Immature natural killer cell (primary cell): ENCODE measurements around the gene DPYSL3. TPM values are rescaled to one million over a fixed set of nuclear protein-coding genes. Genes with fewer than 3 reads are reported as not detected.
"Not testable (repeated sequence)": the region's sequence is repeated elsewhere in the genome, so short reads cannot be mapped to it uniquely, and the experiment has no call there.

Source experiments
- DNase-seq, 3 donors: peaks; one replicate each; pipeline ENCODE4 v3.0.0; 2022; ENCODE audit warnings: mixed read lengths in 1 of 3
- H3K27ac Mint-ChIP-seq, 6 donors: one replicate each; pipeline ENCODE4 v1.8.0; 2020; ENCODE audit warnings: mixed read lengths in 6 of 6, mild to moderate bottlenecking in 5 of 6, inconsistent platforms in 4 of 6, moderate library complexity in 3 of 6
- H3K27me3 Mint-ChIP-seq, 3 donors: one replicate each; pipeline ENCODE4 v1.8.0; 2020 to 2021; ENCODE audit warnings: low read depth in 3 of 3, mild to moderate bottlenecking in 3 of 3, mixed read lengths in 3 of 3, moderate library complexity in 3 of 3, inconsistent platforms in 1 of 3
- H3K36me3 Mint-ChIP-seq, 3 donors: one replicate each; pipeline ENCODE4 v1.8.0; 2020; ENCODE audit warnings: mixed read lengths in 3 of 3, inconsistent platforms in 2 of 3, mild to moderate bottlenecking in 2 of 3
- H3K4me1 Mint-ChIP-seq, 2 donors: one replicate each; pipeline ENCODE4 v1.8.0; 2020; ENCODE audit warnings: inconsistent platforms in 2 of 2, mild to moderate bottlenecking in 2 of 2, mixed read lengths in 2 of 2, moderate library complexity in 1 of 2
- H3K4me3 Mint-ChIP-seq, 5 donors: one replicate each; pipeline ENCODE4 v1.8.0; 2020; ENCODE audit warnings: mild to moderate bottlenecking in 5 of 5, mixed read lengths in 5 of 5, inconsistent platforms in 3 of 5, moderate library complexity in 3 of 5
- H3K9me3 Mint-ChIP-seq, 6 donors: one replicate each; pipeline ENCODE4 v1.8.0; 2020; ENCODE audit warnings: mild to moderate bottlenecking in 6 of 6, mixed read lengths in 6 of 6, inconsistent platforms in 4 of 6, moderate library complexity in 3 of 6
- polyA plus RNA-seq, 3 donors: library from polyadenylated mRNA; unstranded; fragments of 300-500 nt; fragmentation: Illumina TruSeq; gene quantifications; one replicate each; pipeline ENCODE4 v1.2.3, GENCODE V29; 2021

The DPYSL3 gene
- polyA plus RNA-seq, 3 donors from 2014 or later: not detected

- H3K4me1 Mint-ChIP-seq: peaks cover 2% of the 10 kb centered on the region in 2 donors
- DNase-seq: no peak
- no peak overlapping the region for H3K4me3 Mint-ChIP-seq
- H3K9me3 Mint-ChIP-seq: no peaks in the 10 kb centered on the region
- H3K27me3 Mint-ChIP-seq: peaks cover 0 to 6% (median 0%) of the 10 kb centered on the region in 3 donors
- no peak overlapping the region for H3K27ac Mint-ChIP-seq
- H3K36me3 Mint-ChIP-seq: no peaks in the 10 kb centered on the region
Measured at GRCh38 chr5:147390654-147391225, 119.1 kb downstream of the DPYSL3 start.

- Mint-ChIP-seq H3K4me3 (no peak overlapping the region), H3K4me1 (no peaks in the 10 kb centered on the region), H3K27ac (no peak overlapping the region), H3K36me3 (no peaks in the 10 kb centered on the region), H3K9me3 (no peaks in the 10 kb centered on the region), H3K27me3 (peaks cover 0 to 6% (median 2%) of the 10 kb centered on the region in 3 donors)
- DNase-seq: no peak
Measured at GRCh38 chr5:147388184-147389108, 121.4 kb downstream of the DPYSL3 start.

- Mint-ChIP-seq H3K27me3 (peaks cover 0 to 6% (median 2%) of the 10 kb centered on the region in 3 donors), H3K4me3 (no peak overlapping the region), H3K36me3 (no peaks in the 10 kb centered on the region), H3K4me1 (no peaks in the 10 kb centered on the region), H3K27ac (no peak overlapping the region), H3K9me3 (no peaks in the 10 kb centered on the region)
- no peak for DNase-seq
Measured at GRCh38 chr5:147387109-147387508, 122.8 kb downstream of the DPYSL3 start.

- H3K4me1 Mint-ChIP-seq: no peaks in the 10 kb centered on the region
- no peaks in the 10 kb centered on the region for H3K9me3 Mint-ChIP-seq
- no peak overlapping the region for H3K4me3 Mint-ChIP-seq
- H3K27ac Mint-ChIP-seq: no peak overlapping the region
- DNase-seq: no peak
- no peaks in the 10 kb centered on the region for H3K36me3 Mint-ChIP-seq
- peaks cover 1 to 6% (median 2%) of the 10 kb centered on the region in 3 donors for H3K27me3 Mint-ChIP-seq
Measured at GRCh38 chr5:147384346-147385193, 125.3 kb downstream of the DPYSL3 start.

GRCh38 chr5:147382776-147383175, 127.1 kb downstream of the DPYSL3 start:
- H3K27me3 Mint-ChIP-seq: peaks cover 1 to 4% (median 1%) of the 10 kb centered on the region in 3 donors
- H3K27ac Mint-ChIP-seq: no peak overlapping the region
- DNase-seq: no peak
- H3K4me3 Mint-ChIP-seq: no peak overlapping the region
- H3K9me3 Mint-ChIP-seq: peaks cover 0 to 4% (median 0%) of the 10 kb centered on the region in 6 donors
- H3K4me1 Mint-ChIP-seq: no peaks in the 10 kb centered on the region
- H3K36me3 Mint-ChIP-seq: no peaks in the 10 kb centered on the region

- Mint-ChIP-seq H3K27ac (no peak overlapping the region), H3K4me1 (no peaks in the 10 kb centered on the region), H3K27me3 (peaks cover 0 to 6% (median 3%) of the 10 kb centered on the region in 3 donors), H3K4me3 (no peak overlapping the region), H3K9me3 (peaks cover 0 to 4% (median 0%) of the 10 kb centered on the region in 6 donors), H3K36me3 (no peaks in the 10 kb centered on the region)
- DNase-seq: no peak
Measured at GRCh38 chr5:147381555-147381954, 128.3 kb downstream of the DPYSL3 start.

GRCh38 chr5:147377682-147378081, 132.2 kb downstream of the DPYSL3 start:
- Mint-ChIP-seq H3K36me3 (no peaks in the 10 kb centered on the region), H3K27me3 (peaks cover 0 to 6% (median 4%) of the 10 kb centered on the region in 3 donors), H3K4me3 (no peak overlapping the region), H3K9me3 (peaks cover 0 to 4% (median 0%) of the 10 kb centered on the region in 6 donors), H3K27ac (no peak overlapping the region), H3K4me1 (no peaks in the 10 kb centered on the region)
- no peak for DNase-seq

- H3K27me3 Mint-ChIP-seq: peaks cover 3 to 6% (median 4%) of the 10 kb centered on the region in 3 donors
- H3K4me1 Mint-ChIP-seq: no peaks in the 10 kb centered on the region
- H3K9me3 Mint-ChIP-seq: peaks cover 0 to 4% (median 0%) of the 10 kb centered on the region in 6 donors
- no peak for DNase-seq
- H3K4me3 Mint-ChIP-seq: no peak overlapping the region
- H3K36me3 Mint-ChIP-seq: no peaks in the 10 kb centered on the region
- H3K27ac Mint-ChIP-seq: no peak overlapping the region
Measured at GRCh38 chr5:147375151-147375550, 134.7 kb downstream of the DPYSL3 start.

- H3K36me3 Mint-ChIP-seq: no peaks in the 10 kb centered on the region
- no peaks in the 10 kb centered on the region for H3K4me1 Mint-ChIP-seq
- no peak overlapping the region for H3K27ac Mint-ChIP-seq
- H3K9me3 Mint-ChIP-seq: peaks cover 0 to 1% (median 0%) of the 10 kb centered on the region in 6 donors
- H3K27me3 Mint-ChIP-seq: peaks cover 3 to 6% (median 3%) of the 10 kb centered on the region in 3 donors
- H3K4me3 Mint-ChIP-seq: no peak overlapping the region
- no peak for DNase-seq
Measured at GRCh38 chr5:147373328-147373727, 136.5 kb downstream of the DPYSL3 start.

- DNase-seq: no peak
- Mint-ChIP-seq H3K27me3 (peaks cover 2 to 5% (median 3%) of the 10 kb centered on the region in 3 donors), H3K4me1 (no peaks in the 10 kb centered on the region), H3K4me3 (no peak overlapping the region), H3K36me3 (no peaks in the 10 kb centered on the region), H3K9me3 (peaks cover 0 to 3% (median 0%) of the 10 kb centered on the region in 6 donors), H3K27ac (no peak overlapping the region)
Measured at GRCh38 chr5:147372191-147372590, 137.7 kb downstream of the DPYSL3 start.

- Mint-ChIP-seq H3K27ac (no peak overlapping the region), H3K9me3 (peaks cover 0 to 3% (median 0%) of the 10 kb centered on the region in 6 donors), H3K4me1 (no peaks in the 10 kb centered on the region), H3K4me3 (no peak overlapping the region), H3K27me3 (peaks cover 2 to 5% (median 3%) of the 10 kb centered on the region in 3 donors), H3K36me3 (no peaks in the 10 kb centered on the region)
- no peak for DNase-seq
Measured at GRCh38 chr5:147371290-147371689, 138.6 kb downstream of the DPYSL3 start.

- Mint-ChIP-seq H3K27me3 (peaks cover 2 to 5% (median 3%) of the 10 kb centered on the region in 3 donors), H3K9me3 (peaks cover 0 to 3% (median 0%) of the 10 kb centered on the region in 6 donors), H3K4me3 (no peak overlapping the region), H3K36me3 (no peaks in the 10 kb centered on the region), H3K27ac (no peak overlapping the region), H3K4me1 (no peaks in the 10 kb centered on the region)
- no peak for DNase-seq
Measured at GRCh38 chr5:147369742-147370374, 140.0 kb downstream of the DPYSL3 start.

GRCh38 chr5:147367381-147367780, 142.5 kb downstream of the DPYSL3 start:
- H3K9me3 Mint-ChIP-seq, H3K4me1 Mint-ChIP-seq, H3K27me3 Mint-ChIP-seq, H3K4me3 Mint-ChIP-seq, H3K27ac Mint-ChIP-seq, H3K36me3 Mint-ChIP-seq, DNase-seq: not testable (repeated sequence)
